T-helper 17 cell (primary cell): ENCODE results near the gene IL1RL2. TPM values are rescaled to one million over a fixed set of nuclear protein-coding genes. Genes with fewer than 3 reads are reported as not detected.

Experiments used
- ATAC-seq: fragments of 150-1000 bp; cut with Tn5 transposase; 2 replicates; pipeline ENCODE4 v1.10.0; 2021; ENCODE audit warnings: mild to moderate bottlenecking, moderate library complexity
- DNase-seq, 3 donors: peaks; one replicate each; pipeline versions ENCODE4 v3.0.0 to v3.0.0-alpha.2; 2020 to 2021
- H3K9me3 ChIP-seq: one replicate; pipeline ENCODE4 v1.7.0; 2013; ENCODE audit warnings: low read length, mild to moderate bottlenecking; ENCODE audit not compliant: control insufficient read depth, poor library complexity, severe bottlenecking
- H3K27ac Mint-ChIP-seq: one replicate; pipeline ENCODE4 v1.8.0; 2022; ENCODE audit warnings: mild to moderate bottlenecking, moderate library complexity, mixed read lengths
- H3K27me3 Mint-ChIP-seq: one replicate; pipeline ENCODE4 v1.8.0; 2022; ENCODE audit warnings: mixed read lengths
- H3K36me3 Mint-ChIP-seq: one replicate; pipeline ENCODE4 v1.8.0; 2022; ENCODE audit warnings: low read depth, mixed read lengths
- H3K4me1 Mint-ChIP-seq: one replicate; pipeline ENCODE4 v1.8.0; 2022; ENCODE audit warnings: mild to moderate bottlenecking, mixed read lengths
- H3K4me3 Mint-ChIP-seq: one replicate; pipeline ENCODE4 v1.8.0; 2022; ENCODE audit warnings: mild to moderate bottlenecking, moderate library complexity, mixed read lengths
- total RNA-seq, 4 donors: library from RNA in 2 of 4; stranded (reverse) in 2 of 4; gene quantifications; one replicate each; pipeline ENCODE4 v1.2.3 and lab custom pipeline; 2022 to 2026

Gene IL1RL2
- total RNA-seq, 2 donors from 2014 or later = not detected

DNA sequence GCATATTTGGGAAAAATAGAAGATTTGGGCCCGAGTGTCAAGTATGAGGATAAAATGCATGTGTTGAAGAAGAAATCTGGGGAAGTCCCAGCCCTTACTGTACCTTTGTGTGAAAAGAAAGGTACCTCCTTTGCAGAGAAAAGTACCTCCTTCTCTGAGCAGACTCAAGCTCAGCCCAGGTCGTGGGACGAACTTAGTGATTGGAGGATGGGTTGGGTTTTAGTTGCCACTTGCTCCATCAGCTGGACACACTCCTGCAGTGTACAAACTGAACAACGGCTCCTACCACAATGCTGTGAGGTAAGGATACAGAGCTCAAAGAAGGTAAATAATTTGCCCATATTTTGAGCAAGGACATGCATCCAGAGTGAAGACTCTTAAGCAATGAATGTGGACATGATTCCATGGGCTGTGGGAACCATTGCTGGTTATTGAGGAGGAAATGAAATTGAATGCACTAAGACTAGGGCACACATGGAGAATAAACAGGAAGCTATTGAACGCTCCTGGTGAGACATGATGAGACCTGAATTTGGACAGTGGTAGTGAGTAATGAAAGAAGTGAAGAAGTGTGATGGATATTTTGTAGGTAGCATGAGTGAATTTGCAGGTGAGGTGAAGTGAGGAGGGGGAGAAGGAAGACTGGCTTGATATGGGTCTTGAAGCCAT is 74.8 kb downstream of the IL1RL2 start:
- Mint-ChIP-seq H3K27ac (no peak overlapping the region), H3K4me1 (peaks cover 11% of the 10 kb centered on the region), H3K4me3 (no peak overlapping the region), H3K27me3 (no peaks in the 10 kb centered on the region), H3K36me3 (no peaks in the 10 kb centered on the region)
- H3K9me3 ChIP-seq = no peaks in the 10 kb centered on the region
- ATAC-seq (no peak), DNase-seq (no peak)

GRCh38 chr2:102262216-102263129 is 75.7 kb downstream of the IL1RL2 start:
- no peak for ATAC-seq
- no peaks in the 10 kb centered on the region for H3K36me3 Mint-ChIP-seq
- no peaks in the 10 kb centered on the region for H3K27me3 Mint-ChIP-seq
- no peak overlapping the region for H3K27ac Mint-ChIP-seq
- no peak overlapping the region for H3K4me3 Mint-ChIP-seq
- no peaks in the 10 kb centered on the region for H3K9me3 ChIP-seq
- peaks cover 6% of the 10 kb centered on the region for H3K4me1 Mint-ChIP-seq
- DNase-seq = no peak

DNA sequence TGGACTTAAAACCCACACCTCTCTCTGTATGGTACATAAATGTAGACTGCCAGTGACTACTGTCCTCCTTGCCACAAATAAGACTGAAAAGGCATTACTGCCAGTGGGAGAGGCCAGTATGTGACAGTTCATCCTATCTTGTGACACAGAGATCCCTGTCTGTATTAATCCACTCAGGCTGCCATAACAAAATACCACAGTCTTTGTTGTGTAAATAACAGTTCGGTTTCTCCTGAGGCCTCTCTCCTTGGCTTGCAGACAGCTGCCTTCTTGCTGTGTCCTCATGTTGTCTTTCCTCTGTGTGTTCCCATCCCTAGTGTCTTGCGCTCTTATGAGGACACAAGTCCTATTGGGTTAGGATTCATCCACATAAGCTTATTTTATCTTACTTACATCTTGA is 78.1 kb downstream of the IL1RL2 start:
- ATAC-seq = no peak
- H3K4me3 Mint-ChIP-seq = no peak overlapping the region
- H3K27ac Mint-ChIP-seq = no peak overlapping the region
- no peaks in the 10 kb centered on the region for H3K9me3 ChIP-seq
- no peaks in the 10 kb centered on the region for H3K27me3 Mint-ChIP-seq
- no peak for DNase-seq
- peaks cover 2% of the 10 kb centered on the region for H3K4me1 Mint-ChIP-seq
- peaks cover 4% of the 10 kb centered on the region for H3K36me3 Mint-ChIP-seq

DNA sequence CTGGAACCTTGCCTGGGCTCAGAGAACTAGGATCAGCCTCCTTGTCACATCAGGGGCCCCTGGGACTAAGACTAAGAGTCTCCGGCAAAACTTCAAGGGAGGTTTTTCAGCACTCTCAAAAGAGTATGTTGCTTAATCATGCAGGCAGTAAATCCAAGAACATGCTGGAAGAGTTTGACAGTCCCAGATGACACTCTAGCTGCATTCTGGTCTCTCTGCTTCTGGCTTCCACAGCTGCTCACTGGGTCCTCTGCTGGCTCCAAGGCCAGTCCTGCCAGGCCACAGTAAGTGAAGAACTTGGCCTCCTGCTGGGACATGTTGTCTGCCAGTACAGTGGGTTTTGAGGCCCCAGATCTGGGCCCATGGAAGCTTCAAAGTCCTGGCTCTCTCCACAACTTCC is 79.4 kb downstream of the IL1RL2 start:
- H3K9me3 ChIP-seq = no peaks in the 10 kb centered on the region
- H3K27me3 Mint-ChIP-seq = no peaks in the 10 kb centered on the region
- H3K27ac Mint-ChIP-seq = no peak overlapping the region
- no peak for ATAC-seq
- DNase-seq = no peak
- peaks cover 4% of the 10 kb centered on the region for H3K4me1 Mint-ChIP-seq
- peaks cover 7% of the 10 kb centered on the region for H3K36me3 Mint-ChIP-seq
- H3K4me3 Mint-ChIP-seq = no peak overlapping the region

- Mint-ChIP-seq H3K4me1 (peaks cover 12% of the 10 kb centered on the region), H3K4me3 (no peak overlapping the region), H3K36me3 (peaks cover 11% of the 10 kb centered on the region), H3K27ac (no peak overlapping the region), H3K27me3 (no peaks in the 10 kb centered on the region)
- H3K9me3 ChIP-seq = no peaks in the 10 kb centered on the region
- ATAC-seq (no peak), DNase-seq (no peak)
Measured at GRCh38 chr2:102267774-102268173, 81.0 kb downstream of the IL1RL2 start.

DNA sequence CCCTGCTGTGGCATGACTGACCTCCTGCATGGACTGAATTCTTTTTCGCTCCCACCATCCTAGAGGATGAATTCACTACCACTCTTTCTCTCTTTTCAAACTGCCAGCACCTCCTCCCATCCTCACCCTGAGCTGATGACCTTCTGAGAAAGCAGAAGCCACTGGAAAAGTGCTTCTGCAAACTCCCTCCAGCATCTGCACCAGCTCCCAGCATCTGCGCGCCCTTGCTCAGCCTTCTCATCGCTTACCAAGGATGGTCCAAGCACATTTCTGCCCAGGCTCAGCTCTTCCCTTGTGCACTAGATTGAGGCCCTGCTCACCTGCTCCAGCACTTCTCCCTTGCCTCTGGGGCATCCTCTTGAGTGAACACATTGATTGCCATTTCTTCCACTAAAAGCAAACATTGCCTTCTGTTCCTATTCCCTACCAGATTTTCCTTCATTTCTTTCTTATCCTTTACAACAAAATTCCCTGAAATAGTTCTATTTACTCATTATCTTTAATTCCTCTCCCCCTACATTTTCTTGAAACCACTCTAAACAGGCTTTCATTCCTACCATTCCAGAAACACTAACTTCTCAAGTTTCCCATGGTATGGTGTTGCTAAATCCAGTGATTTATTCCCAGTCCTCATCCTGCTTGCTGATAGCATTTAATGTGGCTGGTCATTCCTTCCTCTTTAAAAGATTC is 81.8 kb downstream of the IL1RL2 start:
- Mint-ChIP-seq H3K36me3 (peaks cover 11% of the 10 kb centered on the region), H3K27me3 (no peaks in the 10 kb centered on the region), H3K4me3 (no peak overlapping the region), H3K4me1 (peaks cover 12% of the 10 kb centered on the region), H3K27ac (no peak overlapping the region)
- ATAC-seq = no peak
- no peaks in the 10 kb centered on the region for H3K9me3 ChIP-seq
- DNase-seq = no peak

DNA sequence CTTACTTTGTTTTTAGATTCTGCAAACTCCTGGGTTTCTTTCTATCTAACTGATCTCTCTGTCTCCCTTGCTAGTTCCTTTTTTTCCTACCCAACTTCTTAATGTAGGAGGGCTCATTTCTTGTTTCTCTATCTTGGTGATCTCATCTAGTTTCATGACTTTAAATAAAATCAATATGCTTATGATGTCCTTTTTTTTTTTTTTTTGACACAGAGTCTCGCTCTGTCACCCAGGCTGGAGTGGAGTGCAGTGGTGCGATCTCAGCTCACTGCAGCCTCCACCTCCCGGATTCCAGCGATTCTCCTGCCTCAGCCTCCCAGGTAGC is 82.3 kb downstream of the IL1RL2 start:
- no peaks in the 10 kb centered on the region for H3K27me3 Mint-ChIP-seq
- H3K4me3 Mint-ChIP-seq = no peak overlapping the region
- no peak overlapping the region for H3K27ac Mint-ChIP-seq
- no peak for ATAC-seq
- no peak for DNase-seq
- H3K4me1 Mint-ChIP-seq = peaks cover 12% of the 10 kb centered on the region
- peaks cover 11% of the 10 kb centered on the region for H3K36me3 Mint-ChIP-seq
- no peaks in the 10 kb centered on the region for H3K9me3 ChIP-seq

- peak; percentile 63 for ATAC-seq
- Mint-ChIP-seq H3K4me3 (no peak overlapping the region), H3K36me3 (peaks cover 11% of the 10 kb centered on the region), H3K27ac (peak overlapping the region; percentile 22), H3K4me1 (peaks cover 11% of the 10 kb centered on the region), H3K27me3 (no peaks in the 10 kb centered on the region)
- no peak for DNase-seq
- H3K9me3 ChIP-seq = no peaks in the 10 kb centered on the region
Measured at GRCh38 chr2:102271844-102272243, 85.0 kb downstream of the IL1RL2 start.

- no peaks in the 10 kb centered on the region for H3K27me3 Mint-ChIP-seq
- H3K27ac Mint-ChIP-seq = no peak overlapping the region
- ATAC-seq (no peak), DNase-seq (no peak)
- no peak overlapping the region for H3K4me3 Mint-ChIP-seq
- peaks cover 21% of the 10 kb centered on the region for H3K4me1 Mint-ChIP-seq
- H3K36me3 Mint-ChIP-seq = peaks cover 11% of the 10 kb centered on the region
- H3K9me3 ChIP-seq = no peaks in the 10 kb centered on the region
Measured at GRCh38 chr2:102273619-102274211, 86.9 kb downstream of the IL1RL2 start.

- H3K9me3 ChIP-seq = no peaks in the 10 kb centered on the region
- peak overlapping the region; percentile 25 for H3K4me3 Mint-ChIP-seq
- H3K4me1 Mint-ChIP-seq = peaks cover 17% of the 10 kb centered on the region
- DNase-seq (no peak), ATAC-seq (no peak)
- no peaks in the 10 kb centered on the region for H3K27me3 Mint-ChIP-seq
- H3K36me3 Mint-ChIP-seq = peaks cover 3% of the 10 kb centered on the region
- H3K27ac Mint-ChIP-seq = no peak overlapping the region
Measured at GRCh38 chr2:102276549-102277201, 89.9 kb downstream of the IL1RL2 start.

- Mint-ChIP-seq H3K4me3 (no peak overlapping the region), H3K36me3 (no peaks in the 10 kb centered on the region), H3K27ac (no peak overlapping the region), H3K4me1 (peaks cover 12% of the 10 kb centered on the region), H3K27me3 (no peaks in the 10 kb centered on the region)
- no peak for DNase-seq
- no peak for ATAC-seq
- no peaks in the 10 kb centered on the region for H3K9me3 ChIP-seq
Measured at GRCh38 chr2:102277202-102277700, 90.4 kb downstream of the IL1RL2 start.

GRCh38 chr2:102278720-102279390 is 92.0 kb downstream of the IL1RL2 start:
- no peak overlapping the region for H3K27ac Mint-ChIP-seq

More at GRCh38 chr2:102278720-102279390, 92.0 kb downstream of the IL1RL2 start:
- no peaks in the 10 kb centered on the region for H3K9me3 ChIP-seq
- ATAC-seq (no peak), DNase-seq (no peak)
- Mint-ChIP-seq H3K27me3 (no peaks in the 10 kb centered on the region), H3K36me3 (no peaks in the 10 kb centered on the region), H3K4me1 (peaks cover 12% of the 10 kb centered on the region), H3K4me3 (no peak overlapping the region)
